Activated effector memory CD4-positive, alpha-beta T cell treated with Interleukin-2 at 50 U/mL for 16 hours (primary cell): ENCODE data around the gene KRT13.

Source experiments
- DNase-seq: peaks from one replicate; pipeline ENCODE4 v3.0.0-alpha.2; 2020

Gene KRT13

GRCh38 chr17:41536741-41537613 is 31.6 kb upstream of the KRT13 start:
- no peak for DNase-seq

GRCh38 chr17:41535764-41536481 is 30.5 kb upstream of the KRT13 start:
- no peak for DNase-seq

- DNase-seq = no peak
Observed at GRCh38 chr17:41534899-41535546, 29.6 kb upstream of the KRT13 start.

- no peak for DNase-seq
Observed at GRCh38 chr17:41533613-41534012, 28.2 kb upstream of the KRT13 start.

GRCh38 chr17:41532947-41533570 is 27.6 kb upstream of the KRT13 start:
- no peak for DNase-seq

- no peak for DNase-seq
Observed at GRCh38 chr17:41531993-41532392, 26.6 kb upstream of the KRT13 start.

GRCh38 chr17:41530062-41531048 is 24.9 kb upstream of the KRT13 start:
- no peak for DNase-seq

GRCh38 chr17:41529491-41529915 is 24.1 kb upstream of the KRT13 start:
- DNase-seq = no peak

- no peak for DNase-seq
Observed at GRCh38 chr17:41528959-41529353, 23.5 kb upstream of the KRT13 start.

GRCh38 chr17:41527063-41528023 is 21.9 kb upstream of the KRT13 start:
- DNase-seq = no peak

- DNase-seq = no peak
Observed at GRCh38 chr17:41524261-41524660, 18.8 kb upstream of the KRT13 start.

GRCh38 chr17:41523787-41524186 is 18.4 kb upstream of the KRT13 start:
- no peak for DNase-seq

- DNase-seq = no peak
Observed at GRCh38 chr17:41523225-41523593, 17.8 kb upstream of the KRT13 start.

- no peak for DNase-seq
Observed at GRCh38 chr17:41522301-41523224, 17.2 kb upstream of the KRT13 start.

GRCh38 chr17:41521574-41522261 is 16.3 kb upstream of the KRT13 start:
- no peak for DNase-seq

- no peak for DNase-seq
Observed at GRCh38 chr17:41520821-41521521, 15.6 kb upstream of the KRT13 start.

- DNase-seq = no peak
Observed at GRCh38 chr17:41519501-41520224, 14.3 kb upstream of the KRT13 start.
